GM12878 (cell line): ENCODE data around the gene EVC. TPM values are rescaled to one million over a fixed set of nuclear protein-coding genes. Genes with fewer than 3 reads are reported as not detected.
A peak's percentile ranks its signal among the peaks of the same experiment; 100 is the strongest.
"Not testable (repeated sequence)": the region's sequence is repeated elsewhere in the genome, so short reads cannot be mapped to it uniquely, and the experiment has no call there.

ENCODE experiments used
- ATAC-seq: fragments of 200-7000 bp; cut with Tn5 transposase; 3 replicates; pipeline ENCODE4 v1.9.1; 2020; ENCODE audit warnings: mild to moderate bottlenecking, moderate library complexity
- BruUV-seq: library from RNA; stranded (reverse); fragments of 400-500 nt; replicated peaks from 2 replicates; lab custom pipeline; 2021; lab: Mats Ljungman, UMichigan
- CTCF ChIA-PET: fragments of 300-600 bp; sonication (Branson Sonifier 250); formaldehyde crosslinking; extraction: SDS; loops from one replicate; lab custom pipeline; 2021; ENCODE audit warnings: inconsistent platforms; lab: Yijun Ruan, JAX
- POLR2A ChIA-PET: fragments of 350-600 bp; formaldehyde crosslinking; extraction: SDS; loops from one replicate; lab custom pipeline; 2021; ENCODE audit warnings: inconsistent platforms; lab: Charles Lee
- RAD21 ChIA-PET: fragments of 300-600 bp; sonication (Branson Sonifier 250); formaldehyde crosslinking; loops from one replicate; lab custom pipeline; 2023; ENCODE audit warnings: antibody characterized with exemption; ENCODE audit not compliant: unreplicated experiment; lab: Charles Lee
- SMC1A ChIA-PET: fragments of 300-600 bp; sonication (Branson Sonifier 250); formaldehyde crosslinking; loops from one replicate; lab custom pipeline; 2023; ENCODE audit not compliant: unreplicated experiment, uncharacterized antibody; lab: Charles Lee
- DNase-seq: peaks from one replicate; pipeline ENCODE4 v3.0.0-alpha.2; 2011; ENCODE audit warnings: low read depth, low spot score
- FAIRE-seq: peaks from 3 replicates; lab custom pipeline; 2011; peaks lifted over from hg19 to GRCh38; lab: Jason Lieb, UNC
- H2AFZ ChIP-seq: 2 replicates; pipeline ENCODE4 v1.6.0; 2011; ENCODE audit warnings: low read depth, low read length, control low read depth; ENCODE audit not compliant: control insufficient read depth
- H3K27ac ChIP-seq: 2 replicates; pipeline ENCODE4 v1.5.1; 2011; ENCODE audit warnings: control low read depth; ENCODE audit not compliant: control insufficient read depth, insufficient read depth
- H3K27me3 ChIP-seq, 2 experiments: replicated peaks in 1 of 2; 2 replicates each; pipeline versions ENCODE4 v1.6.0 to v1.6.1; 2011; ENCODE audit warnings: low read length in 1 of 2; ENCODE audit not compliant: control insufficient read depth in 2 of 2, insufficient read depth in 2 of 2
- H3K36me3 ChIP-seq, 2 experiments: 2 replicates each; pipeline ENCODE4 v1.5.1; 2011; ENCODE audit warnings: low read length in 1 of 2; ENCODE audit not compliant: control insufficient read depth in 2 of 2, insufficient read depth in 2 of 2
- H3K4me1 ChIP-seq: 2 replicates; pipeline ENCODE4 v1.6.1; 2011; ENCODE audit warnings: mild to moderate bottlenecking, low read length, moderate library complexity, mixed read lengths; ENCODE audit not compliant: control insufficient read depth, insufficient read depth
- H3K4me2 ChIP-seq: 2 replicates; pipeline ENCODE4 v1.6.0; 2011; ENCODE audit warnings: control low read depth; ENCODE audit not compliant: control insufficient read depth, insufficient read depth
- H3K4me3 ChIP-seq: fragments of 200-600 bp; sonication (generic); 2 replicates; pipeline ENCODE4 v1.5.1; 2016
- H3K79me2 ChIP-seq: 2 replicates; pipeline ENCODE4 v1.6.0; 2011; ENCODE audit warnings: low read length; ENCODE audit not compliant: control insufficient read depth, insufficient read depth
- H3K9ac ChIP-seq: 2 replicates; pipeline ENCODE4 v1.8.0; 2011; ENCODE audit warnings: low read length, control low read depth, mixed read lengths; ENCODE audit not compliant: control insufficient read depth, insufficient read depth
- H3K9me3 ChIP-seq: replicated peaks from 3 replicates; pipeline ENCODE4 v1.5.1; 2011; ENCODE audit warnings: mild to moderate bottlenecking, low read length; ENCODE audit not compliant: control insufficient read depth, insufficient read depth
- H4K20me1 ChIP-seq: 2 replicates; pipeline ENCODE4 v1.6.0; 2011; ENCODE audit not compliant: control insufficient read depth, insufficient read depth
- BHLHE40 ChIP-seq, 2 experiments: fragments of 450-650 bp in 1 of 2; IDR thresholded peaks; 2 replicates each; pipeline ENCODE4 v1.6.1; 2011 to 2017; ENCODE audit warnings: low read depth in 2 of 2, borderline replicate concordance in 1 of 2, improper control_type of control experiment in 1 of 2, low read length in 1 of 2, mild to moderate bottlenecking in 1 of 2
- NFIC ChIP-seq: IDR thresholded peaks from 2 replicates; pipeline ENCODE4 v1.6.1; 2012; ENCODE audit warnings: low read depth, mild to moderate bottlenecking, inconsistent platforms, low read length, moderate library complexity
- ZSCAN29 ChIP-seq: fragments of 450-650 bp; IDR thresholded peaks from 2 replicates; pipeline ENCODE4 v1.6.1; 2017; ENCODE audit warnings: mild to moderate bottlenecking, moderate library complexity
- WGBS: methylation state at CpG from one replicate; pipeline ENCODE4 v1.1.6; 2016; ENCODE audit warnings: low lambda C conversion rate; ENCODE audit not compliant: insufficient replicate concordance, insufficient coverage; ENCODE audit errors: missing lambda C conversion rate; 5-methylcytosine and 5-hydroxymethylcytosine counted together
- in situ Hi-C: fragments of 300-500 bp; cut with MboI; formaldehyde crosslinking; loops from 9 replicates; pipeline ENCODE4 v1.14.3; 2018; ENCODE audit warnings: mixed read lengths
- intact Hi-C: fragments of 100-400 bp; cut with micrococcal nuclease; formaldehyde crosslinking; loops from one replicate; pipeline ENCODE4 v1.14.2; 2022; ENCODE audit not compliant: unreplicated experiment
- polyA plus RNA-seq, 11 experiments: library from polyadenylated mRNA; depleted of rRNA in 4 of 11; unstranded in 6 of 11; stranded (reverse) in 5 of 11; fragments of >200 nt; fragmentation: Nextera tagmentation in 4 of 11; fragmentation: Illumina TruSeq in 1 of 11; extraction: Ambion mirVana in 4 of 11; extraction: Trizol in 1 of 11; gene quantifications; 1 replicate in 1 of 11; 2 replicates in 10 of 11; pipeline versions ENCODE4 v1.2.1 to v1.2.3, GENCODE V29; 2011 to 2016; ENCODE audit warnings: inconsistent platforms in 2 of 11, missing spikeins in 2 of 11, low read depth in 1 of 11
- total RNA-seq, 4 experiments: library from RNA; depleted of rRNA in 3 of 4; stranded (reverse); fragments of >200 nt in 3 of 4; fragmentation: Illumina TruSeq in 1 of 4; extraction: Trizol in 1 of 4; gene quantifications; 2 replicates each; pipeline versions ENCODE4 v1.2.1 to v1.2.3, GENCODE V29; 2013 to 2021

EVC gene
- total and polyA plus RNA-seq, 10 of the 15 experiments (the other 5 are each of a cell fraction or from before 2014, with no cell fraction given): 0.87 to 55.9 (median 15.6) TPM

DNA sequence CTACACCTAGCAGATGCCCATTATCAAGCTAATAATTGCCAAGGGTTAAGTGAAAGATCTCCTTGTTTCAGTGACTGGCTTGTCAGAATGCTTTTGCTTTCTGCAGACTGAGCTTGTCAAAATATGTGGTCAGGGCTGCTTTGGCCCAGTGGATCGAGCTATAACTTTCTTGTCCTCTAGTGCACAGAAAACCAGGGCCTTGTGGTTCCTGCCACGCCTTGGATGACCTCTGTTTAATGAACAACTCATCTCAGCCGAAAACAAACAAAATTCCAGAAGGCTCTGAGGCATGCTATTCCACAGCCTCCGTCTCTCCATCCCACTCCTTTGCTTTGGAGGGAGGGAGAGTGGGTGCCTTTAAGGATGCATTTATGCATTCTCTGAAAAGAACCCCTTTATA, 11.3 kb downstream of the EVC start:
- in situ Hi-C loops (no loop called here), intact Hi-C loops (no loop called here)
- Histone ChIP-seq H3K36me3 (peaks cover 0 to 4% of the 10 kb centered on the region in 2 experiments; a peak in 1 of 4 replicates), H3K27me3 (no peaks in the 10 kb centered on the region), H3K4me1 (peaks cover 3% of the 10 kb centered on the region; the same call in 1 of the 2 replicates), H2AFZ (no peak overlapping the region), H3K27ac (no peak overlapping the region), H3K4me3 (no peak overlapping the region), H3K4me2 (no peak overlapping the region), H3K79me2 (peaks cover 2% of the 10 kb centered on the region), H4K20me1 (no peaks in the 10 kb centered on the region), H3K9me3 (peaks cover 5% of the 10 kb centered on the region; the same call in 2 of the 3 replicates), H3K9ac (no peak overlapping the region)
- FAIRE-seq: no peak
- DNase-seq: no peak
- no TSS peak for BruUV-seq
- no peak for TF ChIP-seq ZSCAN29
- ChIA-PET CTCF (interaction anchor here (0.8 to 1.0 kb wide), 2 partner anchors 15 to 68 kb away, joined by 3 read pairs; no protein-coding TSS in a partner anchor), SMC1A (interaction anchor here (0.6 to 1.5 kb wide), 5 partner anchors 9 to 52 kb away, joined by 3 to 4 read pairs (median 3); no protein-coding TSS in a partner anchor), RAD21 (interaction anchor here (0.5 kb wide), 1 partner anchor 18 kb away, joined by 3 read pairs; no protein-coding TSS in a partner anchor), POLR2A (interaction anchor here (1.2 kb wide), 1 partner anchor 13 kb away, joined by 3 read pairs; no protein-coding TSS in a partner anchor)
- 4% methylated on average over 4 of the region's 4 CpGs for WGBS
- ATAC-seq: peak; percentile 32

GRCh38 chr4:5724377-5724776, 13.4 kb downstream of the EVC start:
- DNase-seq: no peak
- no peaks in the 10 kb centered on the region for H3K4me1 ChIP-seq
- H3K4me3 ChIP-seq: no peak overlapping the region
- in situ Hi-C loops (no loop called here), intact Hi-C loops (no loop called here)
- ATAC-seq: no peak
- H4K20me1 ChIP-seq: no peaks in the 10 kb centered on the region
- H3K36me3 ChIP-seq: peaks cover under 1 to 4% of the 10 kb centered on the region in 2 experiments; a peak in 2 of 4 replicates
- no peak overlapping the region for H2AFZ ChIP-seq
- H3K27ac ChIP-seq: no peak overlapping the region
- SMC1A ChIA-PET: interaction anchor here (1.1 to 1.2 kb wide), 2 partner anchors 11 to 16 kb away, joined by 3 to 4 read pairs; no protein-coding TSS in a partner anchor
- RAD21 ChIA-PET: no interaction called here
- H3K4me2 ChIP-seq: no peak overlapping the region
- CTCF ChIA-PET: no interaction called here
- no peak overlapping the region for H3K9ac ChIP-seq
- TF ChIP-seq BHLHE40 (IDR thresholded peaks at IDR 0.05; ENCODE audit: borderline replicate concordance in 1 of 2, low read depth in 2 of 2, low read length in 1 of 2) (0 out of 4 replicates have a peak, but pooled peaks of 1 of the 2 experiments have one; percentile 20), NFIC (no peak)
- WGBS: 23% methylated on average over 7 of the region's 7 CpGs
- H3K27me3 ChIP-seq: no peaks in the 10 kb centered on the region
- BruUV-seq: no TSS peak
- POLR2A ChIA-PET: no interaction called here
- H3K79me2 ChIP-seq: no peaks in the 10 kb centered on the region; the same call in none of the 2 replicates
- peaks cover 5% of the 10 kb centered on the region; the same call in 2 of the 3 replicates for H3K9me3 ChIP-seq
- no peak for FAIRE-seq

DNA sequence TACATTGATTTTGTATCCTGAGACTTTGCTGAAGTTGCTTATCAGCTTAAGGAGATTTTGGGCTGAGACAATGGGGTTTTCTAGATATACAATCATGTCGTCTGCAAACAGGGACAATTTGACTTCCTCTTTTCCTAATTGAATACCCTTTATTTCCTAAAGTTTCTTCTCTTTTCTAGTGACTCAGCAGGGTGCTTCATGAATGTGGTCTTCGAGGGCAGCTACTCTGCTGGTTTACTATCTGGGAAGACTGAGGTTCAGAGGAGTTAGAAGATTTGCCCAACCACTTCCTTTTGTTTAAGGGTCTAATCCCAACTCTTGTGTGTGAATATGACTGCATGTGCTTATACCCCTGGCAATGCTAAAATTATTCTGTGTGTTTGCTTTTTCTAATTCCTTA, 17.4 kb downstream of the EVC start:
- H3K4me2 ChIP-seq, H3K4me1 ChIP-seq, in situ Hi-C loops, H2AFZ ChIP-seq, H3K27ac ChIP-seq, H3K4me3 ChIP-seq, RAD21 ChIA-PET, DNase-seq, ATAC-seq, H3K36me3 ChIP-seq, H3K27me3 ChIP-seq, intact Hi-C loops, SMC1A ChIA-PET, CTCF ChIA-PET, H3K9me3 ChIP-seq, H3K9ac ChIP-seq, BruUV-seq, POLR2A ChIA-PET, H3K79me2 ChIP-seq, H4K20me1 ChIP-seq, FAIRE-seq: not testable (repeated sequence)
- whole genome bisulfite sequencing: 0% methylated on average over 2 of the region's 2 CpGs
